NB4 (cell line): ENCODE results near the gene DERL2.
A peak's percentile ranks its signal among the peaks of the same experiment; 100 is the strongest.

Experiments
- DNase-seq: peaks from one replicate; pipeline ENCODE4 v3.0.0; 2010; ENCODE audit warnings: low read depth
- H3K4me3 ChIP-seq: one replicate; pipeline ENCODE4 v1.5.1; 2011; ENCODE audit warnings: mild to moderate bottlenecking, low read depth, low read length, moderate library complexity
- CTCF ChIP-seq: IDR thresholded peaks from one replicate; pipeline ENCODE4 v1.5.1; 2012; ENCODE audit warnings: low read depth, low read length
- MAX ChIP-seq: IDR thresholded peaks from 2 replicates; pipeline ENCODE4 v1.6.1; 2011; ENCODE audit warnings: low read depth, low read length
- MYC ChIP-seq: IDR thresholded peaks from 2 replicates; pipeline ENCODE4 v1.6.1; 2011; ENCODE audit warnings: low read depth, low read length
- POLR2A ChIP-seq: IDR thresholded peaks from 2 replicates; pipeline ENCODE4 v1.6.1; 2011; ENCODE audit warnings: mild to moderate bottlenecking; ENCODE audit not compliant: insufficient read length; ENCODE audit errors: extremely low read depth

The DERL2 gene

GRCh38 chr17:5516060-5516792 is 30.2 kb upstream of the DERL2 start:
- TF ChIP-seq MYC = no peak
- TF ChIP-seq CTCF = no peak
- 0 out of 2 replicates have a peak, but pooled peaks have one; percentile 3 for TF ChIP-seq MAX
- no peak for TF ChIP-seq POLR2A
- DNase-seq = peak; percentile 48

GRCh38 chr17:5514976-5515375 is 29.0 kb upstream of the DERL2 start:
- DNase-seq = no peak
- H3K4me3 ChIP-seq = no peak overlapping the region
- TF ChIP-seq POLR2A (no peak), MAX (no peak), CTCF (no peak), MYC (no peak)

More at GRCh38 chr17:5516060-5516792, 30.2 kb upstream of the DERL2 start:
- H3K4me3 ChIP-seq = no peak overlapping the region

- no peak for TF ChIP-seq MAX
- TF ChIP-seq CTCF = no peak
- no peak for TF ChIP-seq MYC
- TF ChIP-seq POLR2A = no peak
- no peak overlapping the region for H3K4me3 ChIP-seq
- DNase-seq = peak; percentile 82
Measured at GRCh38 chr17:5513628-5514027, 27.6 kb upstream of the DERL2 start.

- TF ChIP-seq CTCF (no peak), MAX (no peak), POLR2A (no peak), MYC (no peak)
- no peak overlapping the region for H3K4me3 ChIP-seq
- DNase-seq = no peak
Measured at GRCh38 chr17:5511401-5512225, 25.6 kb upstream of the DERL2 start.

- no peak overlapping the region for H3K4me3 ChIP-seq
- TF ChIP-seq MAX (no peak), CTCF (no peak), POLR2A (no peak), MYC (no peak)
- DNase-seq = no peak
Measured at GRCh38 chr17:5510771-5511170, 24.8 kb upstream of the DERL2 start.
